ENCODE measurements around the gene B4GAT1. TPM values are rescaled to one million over a fixed set of nuclear protein-coding genes. Genes with fewer than 3 reads are reported as not detected.

Gene B4GAT1
- total and polyA plus RNA-seq, 2 of the 13 experiments (the other 11 are each of a cell fraction or from before 2014, with no cell fraction given): 40.4 to 109 TPM

DNA sequence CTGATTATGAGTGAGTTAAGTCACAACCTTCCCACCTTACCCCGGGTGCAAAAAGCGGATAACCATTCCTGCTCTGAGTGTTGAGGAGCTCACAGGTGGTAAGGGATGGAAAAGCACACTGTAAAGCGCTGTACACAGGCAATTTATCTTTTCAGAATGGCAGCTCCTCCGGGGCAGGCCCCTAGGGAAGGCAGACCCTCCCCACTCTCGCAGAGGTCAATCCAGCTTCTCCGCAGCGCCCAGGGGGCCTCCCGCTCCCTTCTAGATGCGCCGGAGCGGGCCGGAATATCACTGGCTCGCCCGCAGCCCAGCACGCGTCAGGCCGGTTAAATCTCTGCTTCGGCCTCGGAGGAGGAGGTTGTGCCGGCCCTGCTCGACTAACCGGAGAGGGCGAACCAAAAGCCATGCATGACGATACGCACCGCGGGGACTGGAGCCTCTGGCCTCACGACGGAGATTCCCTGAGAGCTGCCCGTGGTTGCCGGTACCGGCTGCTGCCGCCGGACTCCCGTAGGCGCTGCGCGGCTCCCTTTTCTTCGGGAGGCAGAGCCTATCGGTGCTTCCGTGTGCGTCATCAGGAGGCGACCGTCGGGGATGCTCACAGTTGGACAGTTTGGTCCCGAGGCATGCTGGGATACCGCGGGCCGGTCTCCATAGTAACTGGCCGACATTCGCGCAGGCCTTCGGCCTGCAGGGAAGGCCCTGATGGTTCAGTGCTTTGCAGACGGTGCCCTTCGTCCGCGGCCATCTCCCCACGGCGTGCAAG is 2.7 kb downstream of the B4GAT1 start, which contains the start of gene BRMS1 (continued):
- peak; percentile 79; the same call in 1 of the 2 replicates for TF ChIP-seq ZNF124 (CRISPR knock-in tag; IDR thresholded peaks at IDR 0.05)
- no peak for TF ChIP-seq CERS6 (CRISPR knock-in tag; IDR thresholded peaks at IDR 0.05)
- TF ChIP-seq, protein P1, sequence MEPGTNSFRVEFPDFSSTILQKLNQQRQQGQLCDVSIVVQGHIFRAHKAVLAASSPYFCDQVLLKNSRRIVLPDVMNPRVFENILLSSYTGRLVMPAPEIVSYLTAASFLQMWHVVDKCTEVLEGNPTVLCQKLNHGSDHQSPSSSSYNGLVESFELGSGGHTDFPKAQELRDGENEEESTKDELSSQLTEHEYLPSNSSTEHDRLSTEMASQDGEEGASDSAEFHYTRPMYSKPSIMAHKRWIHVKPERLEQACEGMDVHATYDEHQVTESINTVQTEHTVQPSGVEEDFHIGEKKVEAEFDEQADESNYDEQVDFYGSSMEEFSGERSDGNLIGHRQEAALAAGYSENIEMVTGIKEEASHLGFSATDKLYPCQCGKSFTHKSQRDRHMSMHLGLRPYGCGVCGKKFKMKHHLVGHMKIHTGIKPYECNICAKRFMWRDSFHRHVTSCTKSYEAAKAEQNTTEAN (CRISPR knock-in tag; conservative IDR thresholded peaks at IDR 0.05): no peak
- peak; percentile 92 for TF ChIP-seq GFI1 (CRISPR knock-in tag; IDR thresholded peaks at IDR 0.05; ENCODE audit: borderline replicate concordance)
- no peak for TF ChIP-seq ZNF775 (CRISPR knock-in tag; IDR thresholded peaks at IDR 0.05; ENCODE audit: borderline replicate concordance)
- TF ChIP-seq HCFC1 (IDR thresholded peaks at IDR 0.05; ENCODE audit: low read depth, low read length): peak; percentile 80
- 0 out of 2 replicates have a peak, but pooled peaks have one; percentile 46 for TF ChIP-seq KLF12 (CRISPR knock-in tag; IDR thresholded peaks at IDR 0.05; ENCODE audit: borderline replicate concordance)
- no peak for TF ChIP-seq SNRNP70 (IDR thresholded peaks at IDR 0.05; ENCODE audit: low read depth, low read length)
- TF ChIP-seq BCL6 (CRISPR knock-in tag; IDR thresholded peaks at IDR 0.05): no peak
- no peak for TF ChIP-seq HHEX (CRISPR knock-in tag; IDR thresholded peaks at IDR 0.05)
- TF ChIP-seq NR2C2 (CRISPR knock-in tag; IDR thresholded peaks at IDR 0.05; ENCODE audit: borderline replicate concordance): peak; percentile 59; the same call in 1 of the 2 replicates
- TF ChIP-seq ZNF597 (CRISPR knock-in tag; IDR thresholded peaks at IDR 0.05): no peak
- no peak for TF ChIP-seq MLLT10 (CRISPR knock-in tag; IDR thresholded peaks at IDR 0.05)
- TF ChIP-seq KMT2A (CRISPR knock-in tag; IDR thresholded peaks at IDR 0.05): peak; percentile 99
- peak; percentile 67 for TF ChIP-seq MAX (IDR thresholded peaks at IDR 0.05)
- no peak for TF ChIP-seq ZNF713 (CRISPR knock-in tag; IDR thresholded peaks at IDR 0.05)
- no peak for TF ChIP-seq ZNF773 (CRISPR knock-in tag; IDR thresholded peaks at IDR 0.05; ENCODE audit: borderline replicate concordance)
- no peak for TF ChIP-seq BRCA1 (CRISPR knock-in tag; IDR thresholded peaks at IDR 0.05)
- TF ChIP-seq, protein P2, sequence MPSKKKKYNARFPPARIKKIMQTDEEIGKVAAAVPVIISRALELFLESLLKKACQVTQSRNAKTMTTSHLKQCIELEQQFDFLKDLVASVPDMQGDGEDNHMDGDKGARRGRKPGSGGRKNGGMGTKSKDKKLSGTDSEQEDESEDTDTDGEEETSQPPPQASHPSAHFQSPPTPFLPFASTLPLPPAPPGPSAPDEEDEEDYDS (CRISPR knock-in tag; IDR thresholded peaks at IDR 0.05): peak; percentile 65; the same call in 1 of the 2 replicates
- no peak for TF ChIP-seq MED13 (CRISPR knock-in tag; IDR thresholded peaks at IDR 0.05)
- peak; percentile 90; the same call in 1 of the 2 replicates for TF ChIP-seq ZNF556 (CRISPR knock-in tag; IDR thresholded peaks at IDR 0.05; ENCODE audit: borderline replicate concordance)
- no peak for TF ChIP-seq ZNF33A (CRISPR knock-in tag; IDR thresholded peaks at IDR 0.05; ENCODE audit: borderline replicate concordance)
